Stimulated activated CD4-positive, alpha-beta T cell treated with anti-CD3 and anti-CD28 coated beads, TNF-alpha, amount 100 ng/mL, for 48 hours (primary cell): ENCODE measurements around the gene TTC7B.
"Not testable (repeated sequence)": the region's sequence is repeated elsewhere in the genome, so short reads cannot be mapped to it uniquely, and the experiment has no call there.

Experiments used
- DNase-seq, 3 donors: peaks; one replicate each; pipeline ENCODE4 v3.0.0-alpha.2; 2020; ENCODE audit warnings: low read depth in 3 of 3

The TTC7B gene

GRCh38 chr14:90831821-90832220 is 15.6 kb upstream of the TTC7B start:
- DNase-seq, result no peak

GRCh38 chr14:90830931-90831701 is 14.9 kb upstream of the TTC7B start:
- no peak for DNase-seq

DNA sequence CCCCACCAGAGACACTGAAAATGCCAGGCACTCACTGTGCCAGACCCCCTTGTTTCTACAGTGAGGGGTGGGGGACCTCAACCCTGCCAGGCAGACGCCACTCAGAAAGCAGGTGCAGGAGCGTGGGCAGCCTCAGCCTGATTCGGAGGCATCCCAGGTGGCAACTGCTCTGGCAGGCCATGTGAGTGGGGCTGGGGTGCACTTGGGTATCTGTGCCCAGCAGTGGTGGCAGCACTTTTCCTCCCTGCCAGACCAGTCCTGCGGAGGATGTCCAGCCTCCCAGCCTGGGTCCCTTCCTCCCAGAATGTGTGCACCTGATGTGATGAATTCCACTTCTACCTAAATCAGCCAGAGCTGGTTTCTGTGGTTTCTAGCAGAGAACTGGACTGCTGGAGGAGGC is 13.4 kb upstream of the TTC7B start:
- no peak for DNase-seq

DNA sequence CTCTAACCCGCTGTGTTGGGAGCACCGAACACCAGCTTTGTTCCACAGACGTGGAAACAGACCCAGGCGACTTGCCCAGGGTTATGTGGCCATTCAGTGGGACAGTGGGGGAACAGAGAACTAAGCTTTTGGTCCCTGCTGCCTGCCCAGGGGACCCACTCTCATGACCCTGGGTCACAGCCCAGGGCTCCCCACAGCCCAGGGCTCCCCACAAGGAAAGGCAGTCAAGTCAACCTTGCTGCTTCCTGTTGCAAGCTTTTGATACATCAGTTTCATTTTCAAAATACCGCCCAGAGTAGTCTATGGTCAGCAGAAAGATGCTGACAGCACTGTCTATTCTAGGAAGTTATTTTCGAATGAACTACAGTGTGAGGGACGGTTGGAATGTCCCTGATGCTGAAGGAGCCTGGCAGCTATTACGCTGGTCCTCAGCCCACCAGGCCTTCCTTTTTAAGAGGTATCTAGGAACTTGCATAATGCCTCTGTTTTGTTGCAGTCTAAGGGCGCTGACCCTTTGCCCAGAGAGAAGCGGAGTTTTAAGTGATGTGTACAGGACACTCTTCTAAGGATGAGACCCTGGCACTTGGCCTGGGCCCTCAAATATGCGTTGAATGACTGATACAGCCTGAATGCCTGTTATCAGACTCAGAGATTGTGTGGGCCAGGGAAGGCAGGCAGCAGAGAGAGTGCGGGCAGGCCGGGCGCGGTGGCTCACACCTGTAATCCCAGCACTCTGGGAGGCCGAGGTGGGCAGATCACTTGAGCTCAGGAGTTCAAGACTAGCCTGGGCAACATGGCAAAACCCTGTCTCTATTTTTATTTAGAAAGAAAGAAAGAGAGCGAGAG is 12.6 kb upstream of the TTC7B start:
- DNase-seq, result no peak

- DNase-seq, result peak; percentile 83 to 87 (median 85)
Observed at GRCh38 chr14:90827919-90828610, 11.8 kb upstream of the TTC7B start.

- DNase-seq, result not testable (repeated sequence)
Observed at GRCh38 chr14:90823542-90823941, 7.3 kb upstream of the TTC7B start.

DNA sequence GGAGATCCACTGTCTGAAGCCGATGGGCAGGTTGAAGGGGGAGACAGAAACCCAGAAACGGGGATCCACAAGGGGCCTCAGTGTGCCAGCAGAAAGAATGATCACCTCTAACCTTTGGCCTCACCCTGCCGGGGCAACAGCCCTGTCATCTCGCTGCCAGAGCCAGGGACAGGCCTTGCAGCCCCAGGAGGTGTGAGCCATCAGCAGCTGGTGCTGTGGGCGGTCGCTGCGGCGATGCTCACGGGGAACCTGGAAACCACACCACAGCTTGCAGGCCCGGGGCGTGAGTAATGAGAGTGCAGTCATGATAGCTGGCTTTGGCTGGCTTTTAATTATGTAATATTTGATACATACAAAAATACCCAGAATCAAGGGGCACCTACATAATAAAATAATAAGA is 4.7 kb upstream of the TTC7B start:
- peak; percentile 69 to 83 (median 71) for DNase-seq

DNA sequence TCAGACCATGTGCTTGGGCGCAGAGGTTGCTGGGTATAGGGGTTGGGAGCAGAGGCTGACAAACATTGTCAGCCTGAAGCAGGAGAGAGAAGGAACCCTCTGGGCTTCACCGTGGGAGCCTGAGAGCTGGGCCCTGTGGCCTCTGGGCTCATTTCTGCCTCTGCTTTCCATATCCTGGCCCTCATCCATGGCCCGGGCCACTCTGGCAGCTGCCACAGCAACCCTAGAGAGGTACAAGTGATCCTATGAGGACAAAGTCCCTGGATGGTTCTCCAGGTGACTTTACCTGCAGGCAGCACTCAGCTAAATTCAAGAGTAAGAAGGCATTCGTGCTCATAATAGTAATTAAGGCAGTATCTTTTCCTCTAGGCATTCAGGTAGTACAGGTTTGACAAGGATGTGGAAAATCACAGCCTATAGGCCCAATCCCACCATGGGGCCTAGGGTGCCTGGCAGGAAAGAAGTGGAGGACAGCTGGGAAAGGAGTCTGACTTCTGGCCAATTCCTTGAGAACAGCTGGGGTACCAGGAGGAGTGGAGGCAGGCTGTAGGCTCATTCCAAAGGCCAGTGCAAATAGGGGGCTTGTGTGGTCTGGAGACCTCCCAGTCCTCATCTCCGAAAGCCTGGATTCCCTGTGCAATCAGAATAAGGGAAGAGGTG is 3.6 kb upstream of the TTC7B start:
- DNase-seq, result no peak

DNA sequence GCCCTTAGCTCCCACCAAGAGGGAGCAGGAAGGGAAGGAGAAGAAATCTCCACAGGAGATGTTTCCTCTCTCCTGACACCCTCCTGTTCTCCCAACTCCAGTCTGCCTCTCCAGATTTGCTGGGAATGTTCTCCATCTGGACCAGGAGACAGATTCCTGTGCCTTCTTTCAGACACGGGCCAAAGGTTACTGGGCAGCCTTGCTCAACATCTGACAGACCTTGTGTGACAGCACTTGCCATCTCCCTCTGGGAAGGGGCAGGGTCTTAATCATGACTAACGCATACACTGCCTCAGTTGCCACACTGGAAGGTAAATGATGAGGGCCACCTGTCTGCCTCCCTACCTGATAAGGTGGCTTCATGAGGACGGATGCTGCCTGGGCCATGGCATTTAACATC is 2.5 kb upstream of the TTC7B start:
- DNase-seq, result no peak

GRCh38 chr14:90816681-90817436 is 629 bp upstream of the TTC7B start:
- DNase-seq, result no peak

DNA sequence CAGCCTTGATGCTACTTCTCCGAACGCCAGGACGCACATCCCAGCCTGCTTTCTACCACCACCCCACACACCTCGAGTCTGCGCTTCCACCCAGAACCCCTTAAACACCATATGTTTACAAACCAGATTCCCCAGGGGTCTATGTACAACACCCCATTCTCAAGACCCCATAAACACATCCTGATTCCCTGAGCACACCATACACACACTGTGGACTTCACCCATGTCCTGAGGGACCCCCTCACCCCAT is 733 bp downstream of the TTC7B start:
- DNase-seq, result no peak

DNA sequence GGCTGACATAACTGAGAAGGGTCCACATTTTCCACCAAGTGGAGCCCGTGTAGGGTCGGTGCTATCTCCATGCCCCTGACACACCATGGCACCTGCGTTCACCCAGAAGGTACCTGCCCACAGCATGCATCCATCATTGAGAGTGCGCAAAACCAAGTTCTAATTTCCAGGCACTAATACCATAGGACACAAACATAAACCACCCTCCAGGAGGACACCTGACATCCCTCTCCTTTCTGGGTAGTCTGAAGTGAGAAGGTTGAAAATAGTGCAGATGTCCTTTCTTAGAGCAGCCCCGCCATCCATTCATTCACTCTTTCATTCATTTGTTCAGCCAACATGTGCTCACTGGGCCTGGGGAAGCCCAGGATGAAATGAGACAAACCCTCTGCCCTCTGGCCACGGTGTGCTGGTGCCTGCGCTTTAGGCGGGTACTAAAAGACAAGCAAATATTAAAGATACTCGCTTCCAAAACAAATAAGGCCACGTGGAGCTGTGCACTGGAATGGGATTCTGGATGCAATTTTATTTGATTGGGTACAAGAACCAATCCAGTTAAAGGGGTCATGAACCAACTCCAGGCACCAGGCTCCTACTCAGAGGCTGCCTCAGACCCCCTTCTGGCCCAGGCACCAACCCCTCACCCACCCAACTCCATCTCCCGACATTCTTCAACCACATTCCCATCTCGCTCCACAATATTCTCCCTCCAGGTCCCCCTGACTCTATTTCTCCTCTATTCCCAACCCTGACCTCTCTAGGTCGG is 1.2 kb downstream of the TTC7B start:
- DNase-seq, result no peak

DNA sequence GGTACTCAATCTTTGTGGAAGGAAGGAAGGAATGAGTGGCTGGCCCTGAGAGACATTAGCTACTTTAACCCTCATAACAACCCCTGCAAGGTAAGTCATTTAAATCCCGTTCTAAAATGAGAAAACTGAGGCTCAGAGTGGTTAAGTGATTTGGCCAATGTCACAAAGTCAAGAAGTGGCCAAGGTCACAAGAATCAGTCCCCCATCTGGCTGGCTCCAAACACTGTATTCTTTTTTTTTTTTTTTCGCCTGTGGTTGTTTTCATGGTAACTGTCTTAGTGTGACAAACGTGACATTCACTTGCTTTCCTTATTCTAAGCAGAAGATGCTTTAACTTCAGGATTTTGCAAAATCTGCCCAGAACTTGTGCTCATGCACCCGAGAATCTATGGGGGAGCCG is 2.8 kb downstream of the TTC7B start:
- no peak for DNase-seq

- DNase-seq, result no peak
Observed at GRCh38 chr14:90812109-90812508, 4.1 kb downstream of the TTC7B start.

DNA sequence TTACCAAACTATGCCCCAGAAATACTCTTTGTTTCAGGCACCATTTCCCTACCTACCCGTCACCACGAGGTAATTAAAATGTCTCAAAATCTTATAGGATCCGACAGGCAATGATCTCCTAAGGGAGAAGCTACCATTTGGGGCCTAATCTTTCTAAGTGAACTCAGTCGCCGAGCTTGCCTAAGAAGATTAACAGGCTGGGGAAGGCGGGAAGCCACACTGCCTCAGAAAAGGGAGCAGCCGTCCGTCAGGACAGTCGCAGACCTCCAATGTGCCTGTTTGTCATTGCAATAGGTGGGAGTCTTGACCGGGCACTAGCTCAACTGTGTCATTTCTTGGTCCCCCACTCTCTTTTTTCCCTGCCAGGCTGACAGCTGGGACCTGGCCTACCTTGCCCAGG is 4.6 kb downstream of the TTC7B start:
- no peak for DNase-seq

- DNase-seq, result no peak
Observed at GRCh38 chr14:90810806-90811205, 5.4 kb downstream of the TTC7B start.

DNA sequence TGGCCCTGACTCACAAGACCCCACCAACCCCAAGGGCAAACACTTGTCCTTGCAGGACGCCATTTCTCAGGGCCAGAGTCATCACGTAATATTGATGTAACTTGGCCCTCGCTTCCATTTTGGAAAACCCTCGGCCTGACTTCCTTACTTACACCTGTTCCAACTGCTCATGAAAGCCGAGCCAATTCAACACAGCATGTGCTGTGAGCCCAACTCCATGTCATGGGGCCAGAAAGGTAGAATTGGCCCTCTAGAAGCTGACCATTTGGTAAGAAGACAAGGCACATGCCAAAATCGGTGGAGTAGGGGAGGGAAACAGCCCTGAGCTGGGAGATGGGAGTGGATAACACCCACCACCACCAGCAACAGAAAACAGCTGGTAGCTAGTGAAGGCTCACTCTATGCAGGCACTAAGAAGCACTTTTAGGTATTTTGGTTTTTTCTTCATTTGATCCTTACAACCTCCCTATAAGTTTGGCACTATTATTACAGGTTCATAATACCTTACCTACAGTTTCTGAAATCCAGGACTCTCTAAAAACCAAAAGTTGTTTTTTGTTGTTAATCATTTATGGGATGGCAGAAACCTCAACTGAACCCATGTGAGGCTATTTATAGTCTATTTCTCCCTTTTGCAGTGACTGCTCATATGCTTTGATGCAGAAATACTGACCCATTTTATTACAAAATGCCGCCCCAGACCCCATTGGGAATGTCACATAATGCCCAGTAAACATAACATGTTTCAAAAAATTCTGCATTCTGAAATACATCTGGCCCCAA is 6.5 kb downstream of the TTC7B start:
- DNase-seq, result no peak

GRCh38 chr14:90808759-90809529 is 7.3 kb downstream of the TTC7B start:
- DNase-seq, result no peak

- DNase-seq, result no peak
Observed at GRCh38 chr14:90807060-90807459, 9.2 kb downstream of the TTC7B start.
